C4-2B (cell line): ENCODE measurements around the gene HDDC2.

Experiments
- CTCF ChIP-seq: fragments of 450-650 bp; conservative IDR thresholded peaks from 2 replicates; pipeline ENCODE4 v1.5.1; 2017; ENCODE audit warnings: mild to moderate bottlenecking
- ZFX ChIP-seq: fragments of 450-650 bp; IDR thresholded peaks from 2 replicates; pipeline ENCODE4 v1.6.1; 2017

- TF ChIP-seq CTCF (no peak), ZFX (no peak)
These were observed 69.3 kb downstream of the HDDC2 start for GRCh38 chr6:125232466-125232865.
